Stimulated activated CD4-positive, alpha-beta T cell treated with anti-CD3 and anti-CD28 coated beads, Interleukin-12 subunit alpha, Interleukin-12 subunit beta, amount 100 ng/mL, for 48 hours (primary cell): Measurements from ENCODE around the gene ZNF280D.

Experiments
- DNase-seq, 3 donors: peaks; one replicate each; pipeline ENCODE4 v3.0.0-alpha.2; 2020; ENCODE audit warnings: low read depth in 2 of 3, low spot score in 1 of 3

ZNF280D gene

GRCh38 chr15:56648311-56648710 lies 85.0 kb downstream of the ZNF280D start:
- no peak for DNase-seq

GRCh38 chr15:56640549-56640948 lies 92.8 kb downstream of the ZNF280D start:
- DNase-seq: no peak

GRCh38 chr15:56640127-56640526 lies 93.2 kb downstream of the ZNF280D start:
- no peak for DNase-seq

- no peak for DNase-seq
These were observed 93.7 kb downstream of the ZNF280D start for GRCh38 chr15:56639631-56640030.

- no peak for DNase-seq
These were observed 101.5 kb downstream of the ZNF280D start for GRCh38 chr15:56631765-56632164.

GRCh38 chr15:56628893-56629532 lies 104.3 kb downstream of the ZNF280D start:
- no peak for DNase-seq

- DNase-seq: no peak
These were observed 113.4 kb downstream of the ZNF280D start for GRCh38 chr15:56619887-56620286.

GRCh38 chr15:56617628-56618027 lies 115.7 kb downstream of the ZNF280D start:
- DNase-seq: no peak

GRCh38 chr15:56616551-56616950 lies 116.8 kb downstream of the ZNF280D start:
- DNase-seq: no peak

- no peak for DNase-seq
These were observed 119.5 kb downstream of the ZNF280D start for GRCh38 chr15:56613811-56614210.

GRCh38 chr15:56608993-56609392 lies 124.3 kb downstream of the ZNF280D start:
- DNase-seq: no peak

GRCh38 chr15:56608140-56608778 lies 125.0 kb downstream of the ZNF280D start:
- DNase-seq: no peak

- DNase-seq: no peak
These were observed 131.1 kb downstream of the ZNF280D start for GRCh38 chr15:56602253-56602652.

GRCh38 chr15:56600380-56600779 lies 132.9 kb downstream of the ZNF280D start:
- DNase-seq: no peak

GRCh38 chr15:56598991-56599390 lies 134.3 kb downstream of the ZNF280D start:
- no peak for DNase-seq

GRCh38 chr15:56587686-56588085 lies 145.6 kb downstream of the ZNF280D start:
- no peak for DNase-seq

- DNase-seq: no peak
These were observed 147.1 kb downstream of the ZNF280D start for GRCh38 chr15:56586206-56586605.

GRCh38 chr15:56582785-56583184 lies 150.5 kb downstream of the ZNF280D start:
- DNase-seq: no peak
